Right renal cortex interstitium (tissue), 3 donors: ENCODE data around the gene ZEB2. TPM values are rescaled to one million over a fixed set of nuclear protein-coding genes. Genes with fewer than 3 reads are reported as not detected.
A peak's percentile ranks its signal among the peaks of the same experiment; 100 is the strongest.

Source experiments
- DNase-seq, 3 donors: peaks; one replicate each; pipeline ENCODE4 v3.0.0-alpha.2; 2013; ENCODE audit warnings: low read depth in 3 of 3, low spot score in 2 of 3
- polyA plus RNA-seq, 3 donors: library from polyadenylated mRNA; unstranded; fragments of 120-200 nt; gene quantifications; one replicate each; pipeline ENCODE4 v1.2.1, GENCODE V29; 2013; ENCODE audit not compliant: insufficient read length in 3 of 3

Gene ZEB2
- polyA plus RNA-seq, 3 donors, result 136 to 140 (median 138) TPM

DNA sequence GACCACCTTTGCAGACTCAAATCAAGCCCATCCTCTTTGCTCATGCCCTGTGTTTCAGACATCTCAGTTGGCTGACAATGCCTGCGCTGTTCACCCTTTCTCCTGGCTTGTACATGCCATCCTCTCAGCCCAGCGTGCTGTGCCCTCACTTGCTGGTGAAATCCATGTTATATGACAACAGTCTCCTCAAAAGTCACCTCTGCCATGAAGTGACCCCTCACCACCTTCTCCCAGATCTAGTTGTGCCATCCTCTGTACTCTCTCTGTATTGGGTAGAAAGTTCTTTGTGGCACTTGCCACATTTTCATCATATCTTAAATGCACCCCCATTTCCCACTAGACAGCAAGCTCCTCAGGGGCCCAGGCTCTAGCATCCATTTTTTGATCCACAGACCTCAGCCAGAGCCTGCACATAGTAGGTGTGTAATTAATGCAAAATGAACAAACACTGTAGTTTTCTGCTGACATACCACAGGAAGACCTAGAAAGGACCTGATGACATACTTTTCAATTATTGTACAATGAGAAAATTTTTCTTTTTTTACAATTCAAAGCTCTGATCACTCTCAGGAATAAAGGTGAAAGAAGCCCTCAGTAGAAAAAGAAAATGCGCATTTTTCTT lies 22.8 kb downstream of the ZEB2 start:
- DNase-seq, result no peak

DNA sequence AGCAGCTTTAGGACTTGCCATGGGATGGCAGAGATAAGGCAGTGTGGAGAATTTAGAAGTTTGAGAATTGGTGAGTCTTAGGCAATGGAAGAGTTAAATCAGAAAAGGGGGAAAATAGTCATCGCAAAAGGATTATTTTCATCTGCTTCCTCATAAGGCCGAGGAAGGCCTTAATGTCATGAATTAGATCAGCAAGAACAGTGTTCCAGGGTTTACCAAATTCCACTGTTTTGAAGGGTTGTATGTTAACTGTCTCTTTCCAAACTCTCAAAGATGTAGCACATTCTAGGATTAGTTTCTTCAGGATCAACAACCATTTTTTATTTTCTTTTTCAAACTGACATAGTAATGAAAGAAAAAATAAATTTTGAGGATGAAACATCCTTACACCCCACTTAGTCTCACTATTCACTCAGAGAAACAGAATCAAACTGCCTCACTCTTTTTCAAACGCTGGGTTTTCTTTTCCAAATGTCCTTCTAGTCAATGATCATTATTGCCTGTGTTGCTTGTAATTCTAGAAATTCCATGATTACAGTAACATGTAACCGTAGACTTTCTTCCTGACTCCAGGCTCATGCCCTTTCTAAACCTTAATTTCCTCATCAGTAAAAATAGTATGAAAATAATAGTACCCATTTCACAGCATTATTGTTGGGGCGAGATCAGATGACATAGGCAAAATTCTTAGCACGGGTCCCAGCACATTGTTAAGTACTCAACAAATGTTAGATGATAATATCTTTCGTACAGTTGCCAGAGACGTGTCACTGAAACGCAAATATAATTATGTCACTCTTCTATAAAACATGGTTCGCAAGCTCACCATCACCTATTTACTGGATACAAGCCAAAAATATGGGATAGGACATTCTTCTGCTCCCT lies 23.6 kb downstream of the ZEB2 start:
- DNase-seq, result no peak

DNA sequence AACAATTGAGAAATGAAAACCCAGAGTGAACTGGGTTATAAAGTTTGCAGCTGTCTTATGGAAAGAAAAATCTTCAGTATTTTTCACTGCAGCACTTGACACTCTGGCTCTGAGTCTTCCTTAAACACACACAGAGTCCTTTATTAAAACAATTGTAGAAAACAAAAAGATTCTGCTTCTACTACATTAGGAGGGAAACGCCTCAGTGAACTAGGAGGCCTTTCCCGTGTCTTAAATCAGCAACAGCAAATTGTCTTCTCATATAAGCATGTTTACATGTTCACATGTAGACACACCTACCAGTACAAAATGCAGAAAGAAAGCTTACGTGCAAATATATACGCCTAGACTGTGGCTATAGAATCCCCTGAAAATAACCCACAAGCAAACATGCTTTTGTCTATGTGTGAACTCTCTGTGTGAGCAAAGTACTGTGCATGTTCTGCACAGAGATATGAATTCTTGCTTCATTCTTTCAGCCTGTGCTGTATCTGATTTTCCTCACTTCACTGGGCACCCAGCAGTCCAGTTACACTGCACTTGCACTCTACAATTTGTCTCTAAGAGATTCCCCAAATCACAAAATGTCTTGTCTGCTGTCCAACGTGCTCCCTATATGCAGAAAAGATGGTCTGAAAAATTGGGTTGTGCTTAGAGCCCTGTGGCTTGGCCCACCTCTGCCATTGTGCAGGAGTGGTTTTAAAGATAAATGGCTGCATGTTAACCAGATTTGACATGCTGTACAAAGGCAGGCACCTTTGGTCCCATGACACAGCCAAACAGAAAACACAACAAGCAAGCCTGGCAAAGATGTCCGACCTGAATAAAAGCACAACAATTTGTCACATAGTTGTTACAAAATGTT lies 24.5 kb downstream of the ZEB2 start:
- DNase-seq, result no peak

DNA sequence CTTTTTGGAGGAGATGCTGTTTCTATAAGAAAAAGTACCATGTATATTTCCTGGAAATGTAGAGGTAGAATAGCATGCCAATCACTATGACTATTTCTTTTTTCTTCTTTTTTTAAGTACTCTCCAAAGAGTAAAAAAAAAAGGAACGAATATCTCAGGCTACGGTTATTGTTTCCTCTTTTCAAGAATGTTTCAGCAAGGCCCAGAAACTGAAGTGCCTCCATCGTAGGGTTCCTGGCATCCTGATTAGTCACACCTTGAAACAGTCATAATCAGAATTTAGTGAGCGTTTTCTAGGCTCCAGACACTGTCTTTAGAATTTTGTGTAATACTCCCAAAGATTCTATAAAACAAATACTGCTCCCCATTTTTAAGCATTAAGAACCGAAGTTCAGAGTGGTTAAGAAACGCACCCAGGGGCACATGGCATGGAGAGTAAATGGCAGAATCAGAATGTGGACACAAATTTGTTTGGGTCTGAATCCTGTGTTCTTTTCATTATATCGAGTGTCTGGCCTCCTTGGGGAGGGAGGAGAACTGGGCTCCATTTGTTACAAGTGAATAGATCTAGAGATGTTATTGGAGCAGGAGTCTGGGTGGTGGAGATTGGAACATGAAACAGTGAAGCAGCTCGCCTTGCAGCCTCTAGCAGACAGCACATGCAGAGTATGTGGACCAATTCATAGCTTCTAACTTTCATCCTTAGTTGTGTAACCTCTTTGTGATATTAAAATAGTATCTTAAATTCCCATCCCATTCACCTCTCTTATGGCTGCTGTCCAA lies 26.7 kb downstream of the ZEB2 start:
- no peak for DNase-seq

DNA sequence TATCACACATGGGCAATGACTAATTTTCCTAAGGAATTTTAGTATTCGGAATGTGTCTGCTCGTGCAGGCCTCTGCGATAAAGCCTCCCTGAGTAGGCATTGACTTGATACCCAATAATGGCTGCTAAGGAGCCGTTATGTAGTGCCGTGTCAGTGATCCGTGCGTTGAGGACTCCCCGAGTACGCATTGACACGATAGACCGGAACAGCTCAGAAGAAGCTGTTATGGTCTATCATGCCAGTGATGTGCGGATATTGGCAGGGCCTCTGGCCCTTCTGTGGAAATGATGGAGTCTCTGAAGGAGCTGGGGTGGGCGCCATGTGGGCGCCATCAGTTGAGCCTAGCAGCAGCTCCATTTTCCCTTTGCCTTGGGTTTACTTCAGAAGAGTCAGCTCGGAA lies 29.1 kb downstream of the ZEB2 start:
- DNase-seq, result no peak

DNA sequence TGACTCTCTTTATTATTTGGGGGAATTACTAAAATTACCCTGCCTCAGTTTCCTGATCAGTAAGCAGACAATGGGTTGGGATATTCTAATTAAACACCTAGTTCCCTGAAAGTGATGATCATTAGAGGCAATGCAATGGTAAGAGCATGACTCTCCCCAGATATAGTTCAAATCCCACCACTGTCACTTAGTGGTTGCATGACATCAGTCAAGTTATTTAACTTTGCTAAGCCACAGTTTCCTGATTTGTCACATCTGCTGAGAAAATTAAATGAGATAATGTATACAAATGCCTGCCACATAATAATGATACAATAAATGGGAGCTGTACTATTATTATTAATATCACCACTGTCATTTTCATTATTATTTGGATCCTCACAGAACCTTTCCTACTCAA lies 29.9 kb downstream of the ZEB2 start:
- DNase-seq, result no peak

DNA sequence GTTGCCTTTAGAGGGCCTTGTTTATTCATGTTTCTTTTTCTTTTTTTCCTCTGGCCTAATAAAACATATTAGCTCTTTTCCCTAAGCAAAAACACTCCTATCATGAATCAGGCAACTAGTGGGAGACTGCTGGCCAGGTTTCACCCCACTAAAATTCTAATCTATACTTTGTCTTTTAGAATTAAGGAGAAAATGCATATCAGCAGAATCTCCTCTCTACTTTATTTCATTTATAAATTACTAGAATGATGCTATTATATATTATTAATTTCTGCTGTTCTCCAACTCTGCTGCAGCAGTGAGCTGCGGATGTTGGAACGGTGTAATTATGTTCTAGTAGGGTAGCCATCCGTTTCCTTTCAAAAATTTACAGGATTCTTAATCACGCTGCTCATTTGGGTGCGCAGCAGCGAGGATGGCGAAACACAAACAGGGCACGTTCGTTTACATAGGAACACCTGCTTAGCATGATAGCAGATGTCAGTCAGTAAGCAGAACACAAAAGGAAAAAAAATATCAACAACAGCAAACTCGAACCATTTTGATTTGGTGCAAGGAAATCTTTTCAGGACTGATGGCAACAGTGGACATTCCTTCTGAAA lies 30.5 kb downstream of the ZEB2 start:
- DNase-seq, result no peak

DNA sequence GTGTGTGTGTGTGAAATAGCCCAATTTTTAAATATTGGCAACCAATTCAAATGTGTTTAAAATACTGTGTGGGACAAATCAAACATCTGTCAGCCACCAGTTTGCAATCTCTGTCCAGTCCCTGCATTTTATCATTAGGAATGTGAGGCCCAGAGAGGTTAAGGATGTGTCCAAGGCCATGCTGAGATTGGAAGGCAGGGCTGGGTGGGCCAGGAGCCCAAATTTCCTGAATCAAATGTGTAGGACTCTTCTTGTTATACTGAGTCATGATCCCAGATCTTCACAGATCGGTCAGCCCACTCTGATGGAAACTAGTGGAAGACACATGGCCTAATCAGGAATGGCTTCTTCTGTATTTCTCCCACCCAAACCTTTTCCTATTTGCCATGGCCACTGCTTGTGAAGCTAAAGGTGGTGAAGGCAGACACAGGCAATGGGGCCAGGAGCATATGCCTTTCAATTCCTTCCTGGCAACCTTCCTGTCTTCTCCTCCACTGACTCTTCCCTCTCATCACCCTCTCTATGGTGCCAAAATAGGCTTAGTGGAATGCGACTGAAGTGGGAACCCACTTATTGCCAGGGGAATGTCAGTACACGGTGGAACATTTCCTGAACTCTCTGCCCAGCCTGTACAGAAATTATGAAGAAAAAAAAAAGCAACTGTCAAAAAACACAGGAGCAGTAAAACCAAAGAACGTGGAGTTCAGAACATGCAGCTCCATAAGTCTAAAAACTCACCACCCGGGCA lies 35.5 kb downstream of the ZEB2 start:
- no peak for DNase-seq

DNA sequence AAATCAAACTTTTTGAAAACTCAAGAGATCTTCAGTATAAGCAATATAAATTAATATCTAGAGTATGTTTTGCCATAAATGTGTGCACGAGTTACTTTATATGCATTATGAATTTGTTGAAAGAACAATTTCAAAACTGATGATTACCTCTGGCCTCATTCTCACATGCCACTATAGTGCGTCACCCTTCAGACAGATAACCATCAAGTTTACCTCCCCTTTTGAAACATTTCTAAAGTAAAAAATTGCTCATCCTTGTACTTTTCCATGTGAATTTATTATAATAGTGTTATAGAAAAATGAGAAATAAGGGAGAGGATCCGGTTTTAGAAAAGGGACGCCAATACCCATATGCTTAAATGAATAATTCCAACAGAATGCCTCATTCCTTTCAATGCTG lies 38.3 kb downstream of the ZEB2 start:
- DNase-seq, result no peak

DNA sequence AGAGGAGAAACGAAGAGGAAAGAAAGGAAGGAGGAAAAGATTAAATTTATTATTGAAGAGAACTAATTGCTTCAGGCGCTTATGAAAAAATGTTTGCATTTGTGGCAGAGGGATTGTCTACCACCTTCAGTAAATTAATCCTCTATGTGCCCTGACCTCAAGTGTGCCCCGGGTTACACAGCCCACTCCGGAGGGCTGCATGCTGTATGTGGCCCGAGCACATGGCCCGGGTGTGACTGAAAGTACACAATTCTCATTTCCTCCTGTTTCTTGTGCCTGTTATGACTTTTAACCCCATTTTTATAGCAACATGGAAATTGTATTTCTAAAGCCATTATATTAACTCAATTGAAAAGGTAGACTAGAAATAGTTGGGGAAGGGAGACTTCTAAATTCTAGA lies 38.8 kb downstream of the ZEB2 start:
- no peak for DNase-seq

DNA sequence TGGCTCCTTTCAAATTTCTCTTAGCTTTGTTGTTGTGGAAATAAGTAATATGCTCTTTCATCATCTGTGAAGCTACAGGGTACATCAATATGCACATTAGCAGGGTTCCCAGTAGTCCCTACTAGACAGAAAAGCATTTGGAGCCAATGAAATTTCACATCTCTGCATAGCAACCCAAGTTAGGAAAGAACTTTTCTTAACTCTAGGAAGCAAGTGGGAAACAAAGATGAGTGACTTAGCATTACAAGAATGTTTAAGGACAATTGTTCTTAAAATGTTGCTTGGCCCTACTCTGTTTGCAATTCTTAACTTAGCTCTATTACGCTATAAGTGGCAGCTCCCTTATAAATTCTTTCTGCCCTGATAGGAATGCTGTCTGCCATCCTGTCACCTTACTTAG lies 39.6 kb downstream of the ZEB2 start:
- DNase-seq, result no peak

DNA sequence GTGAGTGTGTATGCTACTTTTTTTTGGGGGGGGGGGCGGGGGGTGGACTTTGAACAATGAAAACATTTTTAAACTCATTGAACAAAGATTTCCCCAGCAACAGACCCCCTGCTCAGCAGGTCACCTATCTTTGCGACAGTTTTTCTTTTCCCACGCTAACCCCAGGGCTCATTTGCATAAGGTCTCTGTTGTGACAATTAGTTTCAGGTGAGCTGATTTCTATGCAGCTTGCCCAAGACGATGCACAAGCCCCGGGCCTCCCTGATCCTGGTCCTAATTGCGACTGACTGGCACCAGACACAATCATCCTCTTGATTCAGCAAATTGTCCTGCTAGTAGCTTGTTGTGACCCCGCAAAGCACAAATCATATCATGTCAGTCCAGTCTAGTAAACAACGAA lies 40.3 kb downstream of the ZEB2 start:
- DNase-seq, result no peak

DNA sequence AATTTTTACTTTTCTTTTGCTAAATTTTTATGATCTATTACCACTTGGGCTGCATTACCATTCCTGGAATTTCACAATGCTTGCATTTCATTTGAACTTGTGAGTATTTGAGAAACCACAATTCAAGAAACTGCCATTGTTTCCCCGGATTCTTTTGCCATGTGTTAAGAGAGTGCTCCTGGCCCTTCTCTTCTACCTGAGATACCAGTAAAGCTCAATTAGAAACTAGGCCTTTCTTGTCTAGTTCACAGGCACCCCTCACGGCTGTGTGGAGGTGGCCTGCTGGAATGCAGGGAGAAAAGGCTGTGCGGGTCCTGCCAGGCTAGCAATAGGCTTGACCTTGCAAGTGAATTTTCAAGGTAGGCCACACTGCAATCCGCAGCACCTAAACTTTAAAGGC lies 40.8 kb downstream of the ZEB2 start:
- no peak for DNase-seq

DNA sequence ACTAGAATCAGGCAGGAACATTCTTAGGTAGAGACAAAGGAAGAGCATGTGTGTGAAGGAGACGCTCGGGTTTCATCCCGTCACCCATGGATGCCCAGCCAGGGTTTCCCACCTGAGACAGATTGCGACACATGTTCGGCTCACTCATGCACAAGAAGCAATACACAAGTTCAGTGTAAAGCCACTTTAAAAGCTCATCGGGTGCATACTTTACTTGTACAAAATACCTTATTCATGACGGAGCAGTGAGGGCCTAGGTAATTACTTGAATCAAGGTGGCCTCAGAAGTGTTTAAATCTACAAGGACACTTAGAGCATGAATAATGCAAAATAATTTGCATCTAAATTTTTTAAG lies 42.0 kb downstream of the ZEB2 start:
- DNase-seq, result peak in 2 of 3 donors; percentile 47 to 62

DNA sequence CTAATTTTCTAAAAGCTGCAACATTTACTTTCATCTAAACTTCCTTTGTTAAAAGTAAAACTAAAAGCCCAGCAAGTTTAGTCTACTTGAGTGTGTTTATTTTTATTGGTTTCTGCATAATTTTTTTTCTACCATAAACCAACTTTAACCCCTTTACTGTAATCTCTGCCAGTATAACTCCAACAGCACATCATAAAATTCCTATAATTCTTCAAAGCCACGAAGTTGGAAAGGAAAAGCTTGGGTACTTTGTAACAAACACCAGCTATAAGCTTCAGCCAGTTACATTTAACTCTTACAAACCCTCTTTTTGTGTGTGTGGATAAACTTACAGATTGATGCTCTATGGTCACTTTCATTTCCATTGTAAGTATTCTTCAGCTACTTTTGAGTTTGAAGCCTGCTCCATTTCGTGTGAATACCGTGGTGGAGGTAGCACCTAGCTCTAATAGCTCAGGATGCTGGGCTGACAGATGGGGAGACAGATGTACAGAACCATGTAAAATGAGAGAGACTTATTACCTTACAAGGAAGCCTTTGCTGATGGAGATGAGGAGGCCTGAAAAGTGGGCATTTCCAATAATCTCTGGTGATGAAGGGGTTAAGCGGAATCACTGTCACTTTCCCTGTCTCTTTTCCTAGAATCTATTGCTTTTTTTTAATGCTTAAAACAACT lies 42.5 kb downstream of the ZEB2 start:
- DNase-seq, result no peak

DNA sequence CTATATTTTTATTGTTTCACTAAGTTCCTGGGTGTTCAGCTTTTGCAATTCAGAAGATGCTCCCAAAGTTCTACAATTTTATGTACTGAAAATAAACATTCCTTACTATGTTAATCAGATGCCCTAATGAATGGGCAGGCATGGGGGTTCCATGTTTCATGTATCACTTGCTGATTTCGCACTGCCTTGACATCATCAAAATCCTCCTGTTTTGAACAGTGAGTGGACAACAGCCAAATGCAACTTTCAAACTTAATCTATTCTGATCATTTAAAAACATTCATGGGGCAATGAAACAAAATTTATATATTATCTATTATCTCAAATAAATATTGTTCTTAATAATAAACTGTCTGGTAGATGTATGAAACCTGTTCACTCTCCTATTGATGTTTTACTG lies 43.2 kb downstream of the ZEB2 start:
- no peak for DNase-seq

DNA sequence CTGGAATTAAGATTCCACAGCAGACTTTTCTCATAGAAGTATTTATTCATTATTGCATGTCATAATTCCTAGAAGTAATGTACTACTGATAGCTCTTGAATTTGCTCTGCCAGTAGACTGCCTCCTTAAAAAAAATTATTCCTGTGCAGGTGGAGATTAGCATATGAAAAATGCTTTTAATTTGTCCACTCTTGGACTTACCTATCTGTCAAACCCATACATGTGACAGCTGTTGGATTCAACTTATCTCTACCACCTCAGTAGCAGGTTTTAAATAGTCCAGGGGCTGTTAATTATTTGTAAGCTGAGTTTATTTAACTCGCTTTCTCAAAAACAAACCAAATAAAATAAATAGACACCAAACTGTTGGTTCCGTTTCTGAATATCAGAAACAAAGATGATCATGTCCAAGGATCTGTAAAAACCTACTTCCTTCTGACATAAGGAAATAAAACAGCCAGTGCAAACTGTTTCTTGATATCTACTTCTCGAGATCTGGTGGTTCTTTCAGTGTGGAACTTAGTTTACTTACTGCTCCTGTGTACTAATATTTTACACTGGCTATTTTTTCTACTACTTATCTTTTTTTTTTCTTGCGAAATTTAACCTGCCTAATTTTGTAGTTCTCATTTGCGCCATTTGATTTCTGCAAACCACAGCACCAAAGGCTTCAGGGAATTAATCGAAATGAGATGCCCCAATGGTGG lies 44.2 kb downstream of the ZEB2 start:
- DNase-seq, result no peak

DNA sequence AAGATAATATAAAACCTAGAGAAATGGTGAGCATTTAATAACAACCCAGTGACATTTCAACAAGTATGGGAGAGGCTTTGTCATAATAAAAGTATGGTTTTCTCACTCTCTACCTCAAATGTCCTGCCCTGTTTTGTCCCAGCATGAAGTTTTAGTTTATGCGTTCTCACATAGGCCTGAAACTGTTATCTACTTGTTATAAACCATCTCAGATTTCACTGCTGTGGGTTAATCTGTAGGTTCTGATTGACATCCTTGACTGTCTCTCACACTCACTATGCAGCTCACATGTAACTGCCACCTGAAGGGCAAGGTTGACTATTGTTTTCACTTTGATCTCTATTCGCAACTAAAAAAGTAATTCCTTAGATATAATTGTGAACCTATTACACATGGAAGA lies 44.9 kb downstream of the ZEB2 start:
- DNase-seq, result no peak
